ENCODE results near the gene HCK. TPM values are rescaled to one million over a fixed set of nuclear protein-coding genes. Genes with fewer than 3 reads are reported as not detected.

Gene HCK
- total RNA-seq, 1 donor from 2014 or later: 0.34 TPM

DNA sequence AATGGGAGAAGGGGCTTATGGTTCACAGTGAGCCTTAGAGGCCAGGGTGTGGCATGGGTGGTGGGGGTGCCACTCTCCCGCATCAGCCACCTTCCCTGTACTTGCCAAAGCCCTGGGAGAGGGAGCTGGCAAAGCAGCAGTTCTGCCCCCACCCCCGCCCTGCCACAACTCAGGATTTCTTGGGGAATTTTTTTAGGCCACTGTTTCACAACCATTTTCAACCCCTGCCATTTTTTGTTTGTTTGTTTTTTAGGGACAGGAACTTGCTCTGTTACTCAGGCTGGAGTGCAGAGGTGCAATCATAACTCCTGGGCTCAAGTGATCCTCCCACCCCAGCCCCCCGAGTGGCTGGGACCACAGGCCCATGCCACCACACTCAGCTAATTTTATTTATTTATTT is 35.0 kb downstream of the HCK start:
- DNase-seq (ENCODE audit: low read depth): no peak
- no peaks in the 10 kb centered on the region for H4K20me1 ChIP-seq (ENCODE audit: insufficient read depth, low read length)
- FAIRE-seq: no peak
- Mint-ChIP-seq H3K4me1 (ENCODE audit: low read depth, unreplicated experiment) (peaks cover 1% of the 10 kb centered on the region), H3K36me3 (ENCODE audit: low read depth, unreplicated experiment) (no peaks in the 10 kb centered on the region), H3K27me3 (ENCODE audit: low read depth, unreplicated experiment) (peaks cover 36% of the 10 kb centered on the region), H3K27ac (ENCODE audit: unreplicated experiment) (no peak overlapping the region), H3K9me3 (ENCODE audit: unreplicated experiment) (peaks cover 4% of the 10 kb centered on the region), H3K4me3 (ENCODE audit: unreplicated experiment) (no peak overlapping the region)
- H3K9me3 ChIP-seq (ENCODE audit: insufficient read depth, low read depth, low read length): peaks cover 3% of the 10 kb centered on the region
- H2AFZ ChIP-seq (ENCODE audit: low read depth, low read length): no peak overlapping the region
- TF ChIP-seq EZH2 (IDR thresholded peaks at IDR 0.05; ENCODE audit: insufficient read depth, low read length): no peak
- TF ChIP-seq, protein P1, sequence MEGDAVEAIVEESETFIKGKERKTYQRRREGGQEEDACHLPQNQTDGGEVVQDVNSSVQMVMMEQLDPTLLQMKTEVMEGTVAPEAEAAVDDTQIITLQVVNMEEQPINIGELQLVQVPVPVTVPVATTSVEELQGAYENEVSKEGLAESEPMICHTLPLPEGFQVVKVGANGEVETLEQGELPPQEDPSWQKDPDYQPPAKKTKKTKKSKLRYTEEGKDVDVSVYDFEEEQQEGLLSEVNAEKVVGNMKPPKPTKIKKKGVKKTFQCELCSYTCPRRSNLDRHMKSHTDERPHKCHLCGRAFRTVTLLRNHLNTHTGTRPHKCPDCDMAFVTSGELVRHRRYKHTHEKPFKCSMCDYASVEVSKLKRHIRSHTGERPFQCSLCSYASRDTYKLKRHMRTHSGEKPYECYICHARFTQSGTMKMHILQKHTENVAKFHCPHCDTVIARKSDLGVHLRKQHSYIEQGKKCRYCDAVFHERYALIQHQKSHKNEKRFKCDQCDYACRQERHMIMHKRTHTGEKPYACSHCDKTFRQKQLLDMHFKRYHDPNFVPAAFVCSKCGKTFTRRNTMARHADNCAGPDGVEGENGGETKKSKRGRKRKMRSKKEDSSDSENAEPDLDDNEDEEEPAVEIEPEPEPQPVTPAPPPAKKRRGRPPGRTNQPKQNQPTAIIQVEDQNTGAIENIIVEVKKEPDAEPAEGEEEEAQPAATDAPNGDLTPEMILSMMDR (IDR thresholded peaks at IDR 0.05; ENCODE audit: insufficient read depth, low read depth, low read length): no peak
- no peak overlapping the region for H3K4me2 ChIP-seq (ENCODE audit: low read length)
- no peak overlapping the region for H3K27ac ChIP-seq (ENCODE audit: low read depth, low read length)
- H3K79me2 ChIP-seq (ENCODE audit: insufficient read depth, low read length): no peaks in the 10 kb centered on the region
- H3K27me3 ChIP-seq (ENCODE audit: insufficient read depth, low read length): peaks cover 21% of the 10 kb centered on the region
- H3K36me3 ChIP-seq (ENCODE audit: insufficient read depth, low read length): no peaks in the 10 kb centered on the region
- no peaks in the 10 kb centered on the region for H3K4me1 ChIP-seq (ENCODE audit: insufficient read depth, low read length)
- no peak overlapping the region for H3K9ac ChIP-seq (ENCODE audit: low read length)
- H3K4me3 ChIP-seq (ENCODE audit: insufficient read depth, low read depth, low read length): no peak overlapping the region

DNA sequence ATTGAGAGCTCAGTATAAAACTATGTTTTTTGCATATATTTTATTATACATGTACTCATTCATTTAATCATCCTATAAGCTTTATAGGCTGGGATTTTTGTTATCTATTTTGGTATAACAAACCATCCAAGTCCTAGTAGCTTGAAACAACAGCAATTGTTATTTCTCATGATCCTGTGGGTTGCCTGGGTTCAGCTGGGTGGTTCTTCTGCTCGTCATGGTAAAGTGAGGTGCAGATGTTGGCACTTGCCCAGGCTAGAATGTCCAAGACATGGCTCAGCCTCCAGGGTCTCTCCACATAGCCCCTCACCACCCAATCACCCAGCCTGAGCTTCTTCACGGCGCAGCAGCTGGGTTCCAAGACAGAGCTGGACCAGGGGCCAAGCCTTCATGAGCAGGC is 36.7 kb downstream of the HCK start:
- H3K27me3 Mint-ChIP-seq (ENCODE audit: low read depth, unreplicated experiment): peaks cover 29% of the 10 kb centered on the region
- H3K36me3 Mint-ChIP-seq (ENCODE audit: low read depth, unreplicated experiment): no peaks in the 10 kb centered on the region
- H2AFZ ChIP-seq (ENCODE audit: low read depth, low read length): no peak overlapping the region
- no peak overlapping the region for H3K9ac ChIP-seq (ENCODE audit: low read length)
- no peak overlapping the region for H3K4me3 ChIP-seq (ENCODE audit: insufficient read depth, low read depth, low read length)
- no peak overlapping the region for H3K4me3 Mint-ChIP-seq (ENCODE audit: unreplicated experiment)
- H3K79me2 ChIP-seq (ENCODE audit: insufficient read depth, low read length): no peaks in the 10 kb centered on the region
- peaks cover 3% of the 10 kb centered on the region for H3K9me3 ChIP-seq (ENCODE audit: insufficient read depth, low read depth, low read length)
- no peak overlapping the region for H3K27ac ChIP-seq (ENCODE audit: low read depth, low read length)
- H3K9me3 Mint-ChIP-seq (ENCODE audit: unreplicated experiment): no peaks in the 10 kb centered on the region
- H3K4me1 ChIP-seq (ENCODE audit: insufficient read depth, low read length): no peaks in the 10 kb centered on the region
- TF ChIP-seq, protein P1 (IDR thresholded peaks at IDR 0.05; ENCODE audit: insufficient read depth, low read depth, low read length): no peak
- no peak for TF ChIP-seq EZH2 (IDR thresholded peaks at IDR 0.05; ENCODE audit: insufficient read depth, low read length)
- no peak overlapping the region for H3K4me2 ChIP-seq (ENCODE audit: low read length)
- peaks cover 16% of the 10 kb centered on the region for H3K27me3 ChIP-seq (ENCODE audit: insufficient read depth, low read length)
- no peak overlapping the region for H3K27ac Mint-ChIP-seq (ENCODE audit: unreplicated experiment)
- FAIRE-seq: no peak
- H4K20me1 ChIP-seq (ENCODE audit: insufficient read depth, low read length): no peaks in the 10 kb centered on the region
- no peak for DNase-seq (ENCODE audit: low read depth)
- peaks cover 2% of the 10 kb centered on the region for H3K4me1 Mint-ChIP-seq (ENCODE audit: low read depth, unreplicated experiment)
- no peaks in the 10 kb centered on the region for H3K36me3 ChIP-seq (ENCODE audit: insufficient read depth, low read length)

DNA sequence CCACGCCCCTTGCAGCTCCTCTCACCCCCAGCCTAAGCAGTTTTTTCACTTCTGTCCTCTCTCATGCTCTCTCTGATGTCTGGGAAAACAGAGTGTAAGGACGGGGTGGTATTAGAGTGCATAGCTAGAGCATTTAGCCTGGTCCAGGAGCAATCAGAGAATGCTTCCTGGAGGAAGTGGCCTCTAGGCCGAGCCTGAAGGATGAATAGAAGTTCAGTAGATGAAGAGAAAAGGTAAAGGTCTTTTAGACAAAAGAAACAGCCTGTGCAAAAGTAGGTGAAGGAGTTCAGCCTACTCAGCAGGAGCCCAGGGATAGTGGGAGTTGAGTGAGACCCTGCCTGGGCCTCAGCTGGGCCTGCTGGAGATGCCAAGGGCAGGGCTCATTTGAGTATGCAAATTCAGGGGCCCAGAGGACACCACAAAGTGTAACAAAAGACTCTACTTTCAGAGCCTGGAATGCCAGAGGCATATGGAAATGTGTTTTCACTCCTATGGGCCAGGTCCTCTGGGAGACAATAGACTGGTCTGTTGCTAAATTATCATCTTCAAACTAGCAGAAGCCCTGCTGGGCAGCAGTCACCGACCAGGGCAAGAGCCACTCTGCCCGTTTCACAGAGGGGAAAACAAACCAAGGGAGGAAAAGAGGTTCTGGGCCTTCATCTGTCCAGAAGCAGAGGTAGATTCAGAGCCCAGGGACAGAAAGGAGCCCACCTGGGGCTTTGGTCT is 37.8 kb downstream of the HCK start:
- no peak overlapping the region for H3K27ac Mint-ChIP-seq (ENCODE audit: unreplicated experiment)
- Histone ChIP-seq H3K4me1 (ENCODE audit: insufficient read depth, low read length) (no peaks in the 10 kb centered on the region), H3K9ac (ENCODE audit: low read length) (no peak overlapping the region), H3K36me3 (ENCODE audit: insufficient read depth, low read length) (no peaks in the 10 kb centered on the region), H3K27ac (ENCODE audit: low read depth, low read length) (no peak overlapping the region), H3K4me3 (ENCODE audit: insufficient read depth, low read depth, low read length) (no peak overlapping the region), H3K9me3 (ENCODE audit: insufficient read depth, low read depth, low read length) (peaks cover 3% of the 10 kb centered on the region), H3K4me2 (ENCODE audit: low read length) (no peak overlapping the region), H2AFZ (ENCODE audit: low read depth, low read length) (no peak overlapping the region), H4K20me1 (ENCODE audit: insufficient read depth, low read length) (no peaks in the 10 kb centered on the region), H3K79me2 (ENCODE audit: insufficient read depth, low read length) (no peaks in the 10 kb centered on the region), H3K27me3 (ENCODE audit: insufficient read depth, low read length) (peaks cover 19% of the 10 kb centered on the region)
- H3K36me3 Mint-ChIP-seq (ENCODE audit: low read depth, unreplicated experiment): no peaks in the 10 kb centered on the region
- TF ChIP-seq, protein P1 (IDR thresholded peaks at IDR 0.05; ENCODE audit: insufficient read depth, low read depth, low read length): no peak
- no peak for TF ChIP-seq EZH2 (IDR thresholded peaks at IDR 0.05; ENCODE audit: insufficient read depth, low read length)
- H3K27me3 Mint-ChIP-seq (ENCODE audit: low read depth, unreplicated experiment): peaks cover 28% of the 10 kb centered on the region
- H3K9me3 Mint-ChIP-seq (ENCODE audit: unreplicated experiment): no peaks in the 10 kb centered on the region
- peaks cover 2% of the 10 kb centered on the region for H3K4me1 Mint-ChIP-seq (ENCODE audit: low read depth, unreplicated experiment)
- DNase-seq (ENCODE audit: low read depth) (no peak), FAIRE-seq (no peak)
- no peak overlapping the region for H3K4me3 Mint-ChIP-seq (ENCODE audit: unreplicated experiment)
